Panc1 (cell line): ENCODE data around the gene LRP1B. TPM values are rescaled to one million over a fixed set of nuclear protein-coding genes. Genes with fewer than 3 reads are reported as not detected.

ENCODE experiments used
- ATAC-seq: fragments of 200-7000 bp; cut with Tn5 transposase; 2 replicates; pipeline ENCODE4 v1.9.1; 2020; ENCODE audit warnings: mild to moderate bottlenecking, moderate library complexity
- BruUV-seq: library from RNA; stranded (reverse); fragments of 400-500 nt; replicated peaks from 2 replicates; lab custom pipeline; 2021; lab: Mats Ljungman, UMichigan
- CTCF ChIA-PET: fragments of 300-600 bp; sonication (Branson Sonifier 250); formaldehyde crosslinking; loops from one replicate; lab custom pipeline; 2022; ENCODE audit warnings: antibody characterized with exemption; lab: Charles Lee
- POLR2A ChIA-PET: fragments of 300-600 bp; sonication (Branson Sonifier 250); formaldehyde crosslinking; loops from one replicate; lab custom pipeline; 2022; ENCODE audit warnings: antibody characterized with exemption; lab: Charles Lee
- DNase-seq: peaks from one replicate; pipeline ENCODE4 v3.0.0-alpha.2; 2010; ENCODE audit warnings: low read depth, low spot score
- H3K27ac ChIP-seq: 2 replicates; pipeline ENCODE4 v1.5.1; 2011; ENCODE audit warnings: mild to moderate bottlenecking, low read length, inconsistent platforms
- H3K27me3 ChIP-seq: fragments of 200-500 bp; sonication (Bioruptor generic); 2 replicates; pipeline ENCODE4 v1.6.0; 2014; ENCODE audit warnings: low read length, inconsistent platforms; ENCODE audit not compliant: control insufficient read depth, insufficient read depth
- H3K36me3 ChIP-seq: fragments of 200-500 bp; sonication (Bioruptor generic); 2 replicates; pipeline ENCODE4 v1.5.1; 2014; ENCODE audit warnings: inconsistent platforms, mild to moderate bottlenecking, low read length, moderate library complexity; ENCODE audit not compliant: control insufficient read depth, insufficient read depth
- H3K4me1 ChIP-seq: 2 replicates; pipeline ENCODE4 v1.5.1; 2011; ENCODE audit warnings: inconsistent platforms, mild to moderate bottlenecking, low read length, moderate library complexity; ENCODE audit not compliant: control insufficient read depth, insufficient read depth
- H3K4me3 ChIP-seq, 2 experiments: 2 replicates each; pipeline ENCODE4 v1.5.1; 2011 to 2012; ENCODE audit warnings: low read depth in 2 of 2, low read length in 2 of 2, mild to moderate bottlenecking in 2 of 2, inconsistent platforms in 1 of 2, moderate library complexity in 1 of 2
- H3K9me3 ChIP-seq: fragments of 200-500 bp; sonication (Bioruptor generic); 2 replicates; pipeline ENCODE4 v1.5.1; 2014; ENCODE audit warnings: low read depth, mild to moderate bottlenecking, inconsistent platforms, low read length, moderate library complexity; ENCODE audit not compliant: control insufficient read depth, insufficient read depth
- POLR2AphosphoS5 ChIP-seq: IDR thresholded peaks from 2 replicates; pipeline ENCODE4 v1.6.1; 2012; ENCODE audit warnings: mild to moderate bottlenecking, low read depth, low read length, moderate library complexity
- SIN3A ChIP-seq: IDR thresholded peaks from 2 replicates; pipeline ENCODE4 v1.6.1; 2012; ENCODE audit warnings: low read depth, mild to moderate bottlenecking, low read length, moderate library complexity, borderline replicate concordance; ENCODE audit not compliant: insufficient read depth
- TCF7L2 ChIP-seq: IDR thresholded peaks from 2 replicates; pipeline ENCODE4 v1.6.1; 2011; ENCODE audit warnings: mild to moderate bottlenecking, low read depth, low read length, inconsistent platforms
- in situ Hi-C: cut with HindIII; loops from 2 replicates; pipeline ENCODE4 v1.10.0; 2016; ENCODE audit warnings: low sequenced_read_pairs, low pct_unique_long_range_greater_than_20kb
- intact Hi-C: fragments of 100-400 bp; cut with micrococcal nuclease; formaldehyde crosslinking; loops from one replicate; pipeline ENCODE4 v1.10.0; 2022; ENCODE audit not compliant: unreplicated experiment
- total RNA-seq: library from RNA; stranded (reverse); gene quantifications from one replicate; pipeline ENCODE4 v1.2.1, GENCODE V29; 2021; ENCODE audit not compliant: unreplicated experiment
- TF ChIP-seq, protein P1 (sequence below): fragments of 450-650 bp; IDR thresholded peaks from 2 replicates; pipeline ENCODE4 v1.5.1; 2017; ENCODE audit warnings: mild to moderate bottlenecking
- TF ChIP-seq, protein P2 (sequence below), 2 experiments: IDR thresholded peaks; 2 replicates each; pipeline ENCODE4 v1.6.1; 2011 to 2012; ENCODE audit warnings: low read depth in 2 of 2, control low read depth in 1 of 2, low read length in 1 of 2, mild to moderate bottlenecking in 1 of 2, moderate library complexity in 1 of 2; ENCODE audit not compliant: insufficient read depth in 1 of 2

LRP1B gene
- total RNA-seq, 1 experiment from 2014 or later: 0.54 TPM

DNA sequence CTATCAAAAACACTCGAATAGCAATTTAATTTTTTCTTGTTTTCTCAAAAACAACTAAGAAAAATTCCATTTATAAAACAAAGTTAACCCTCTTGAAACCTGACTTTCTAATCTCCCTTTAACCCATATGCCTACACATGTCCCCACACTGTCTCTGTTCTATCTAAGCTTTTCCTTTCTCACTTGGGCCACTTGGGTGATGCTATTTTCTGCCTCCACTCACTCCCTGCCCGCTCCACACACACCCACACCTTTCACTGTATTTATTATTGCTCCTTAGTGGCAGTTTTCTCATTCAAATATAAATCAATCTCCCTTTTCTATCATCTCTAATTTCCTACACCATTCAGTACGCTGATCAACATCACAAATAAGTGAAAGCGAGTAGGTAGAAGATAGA lies 531.1 kb downstream of the LRP1B start:
- ChIA-PET POLR2A (no interaction called here), CTCF (no interaction called here)
- BruUV-seq: no TSS peak
- TF ChIP-seq, protein P1, sequence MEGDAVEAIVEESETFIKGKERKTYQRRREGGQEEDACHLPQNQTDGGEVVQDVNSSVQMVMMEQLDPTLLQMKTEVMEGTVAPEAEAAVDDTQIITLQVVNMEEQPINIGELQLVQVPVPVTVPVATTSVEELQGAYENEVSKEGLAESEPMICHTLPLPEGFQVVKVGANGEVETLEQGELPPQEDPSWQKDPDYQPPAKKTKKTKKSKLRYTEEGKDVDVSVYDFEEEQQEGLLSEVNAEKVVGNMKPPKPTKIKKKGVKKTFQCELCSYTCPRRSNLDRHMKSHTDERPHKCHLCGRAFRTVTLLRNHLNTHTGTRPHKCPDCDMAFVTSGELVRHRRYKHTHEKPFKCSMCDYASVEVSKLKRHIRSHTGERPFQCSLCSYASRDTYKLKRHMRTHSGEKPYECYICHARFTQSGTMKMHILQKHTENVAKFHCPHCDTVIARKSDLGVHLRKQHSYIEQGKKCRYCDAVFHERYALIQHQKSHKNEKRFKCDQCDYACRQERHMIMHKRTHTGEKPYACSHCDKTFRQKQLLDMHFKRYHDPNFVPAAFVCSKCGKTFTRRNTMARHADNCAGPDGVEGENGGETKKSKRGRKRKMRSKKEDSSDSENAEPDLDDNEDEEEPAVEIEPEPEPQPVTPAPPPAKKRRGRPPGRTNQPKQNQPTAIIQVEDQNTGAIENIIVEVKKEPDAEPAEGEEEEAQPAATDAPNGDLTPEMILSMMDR: no peak
- TF ChIP-seq POLR2AphosphoS5 (no peak), TCF7L2 (no peak), SIN3A (no peak)
- TF ChIP-seq, protein P2, sequence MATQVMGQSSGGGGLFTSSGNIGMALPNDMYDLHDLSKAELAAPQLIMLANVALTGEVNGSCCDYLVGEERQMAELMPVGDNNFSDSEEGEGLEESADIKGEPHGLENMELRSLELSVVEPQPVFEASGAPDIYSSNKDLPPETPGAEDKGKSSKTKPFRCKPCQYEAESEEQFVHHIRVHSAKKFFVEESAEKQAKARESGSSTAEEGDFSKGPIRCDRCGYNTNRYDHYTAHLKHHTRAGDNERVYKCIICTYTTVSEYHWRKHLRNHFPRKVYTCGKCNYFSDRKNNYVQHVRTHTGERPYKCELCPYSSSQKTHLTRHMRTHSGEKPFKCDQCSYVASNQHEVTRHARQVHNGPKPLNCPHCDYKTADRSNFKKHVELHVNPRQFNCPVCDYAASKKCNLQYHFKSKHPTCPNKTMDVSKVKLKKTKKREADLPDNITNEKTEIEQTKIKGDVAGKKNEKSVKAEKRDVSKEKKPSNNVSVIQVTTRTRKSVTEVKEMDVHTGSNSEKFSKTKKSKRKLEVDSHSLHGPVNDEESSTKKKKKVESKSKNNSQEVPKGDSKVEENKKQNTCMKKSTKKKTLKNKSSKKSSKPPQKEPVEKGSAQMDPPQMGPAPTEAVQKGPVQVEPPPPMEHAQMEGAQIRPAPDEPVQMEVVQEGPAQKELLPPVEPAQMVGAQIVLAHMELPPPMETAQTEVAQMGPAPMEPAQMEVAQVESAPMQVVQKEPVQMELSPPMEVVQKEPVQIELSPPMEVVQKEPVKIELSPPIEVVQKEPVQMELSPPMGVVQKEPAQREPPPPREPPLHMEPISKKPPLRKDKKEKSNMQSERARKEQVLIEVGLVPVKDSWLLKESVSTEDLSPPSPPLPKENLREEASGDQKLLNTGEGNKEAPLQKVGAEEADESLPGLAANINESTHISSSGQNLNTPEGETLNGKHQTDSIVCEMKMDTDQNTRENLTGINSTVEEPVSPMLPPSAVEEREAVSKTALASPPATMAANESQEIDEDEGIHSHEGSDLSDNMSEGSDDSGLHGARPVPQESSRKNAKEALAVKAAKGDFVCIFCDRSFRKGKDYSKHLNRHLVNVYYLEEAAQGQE (IDR thresholded peaks at IDR 0.05; ENCODE audit: insufficient read depth in 1 of 2, low read depth in 2 of 2, low read length in 1 of 2): no peak
- intact Hi-C loops (no loop called here), in situ Hi-C loops (no loop called here)
- ATAC-seq: no peak
- H3K4me3 ChIP-seq: no peak overlapping the region
- H3K36me3 ChIP-seq: no peaks in the 10 kb centered on the region
- no peaks in the 10 kb centered on the region for H3K9me3 ChIP-seq
- H3K27ac ChIP-seq: no peak overlapping the region
- H3K4me1 ChIP-seq: no peaks in the 10 kb centered on the region
- no peaks in the 10 kb centered on the region for H3K27me3 ChIP-seq
- DNase-seq: no peak

GRCh38 chr2:141598982-141599381 lies 531.8 kb downstream of the LRP1B start:
- POLR2A ChIA-PET: no interaction called here
- no peaks in the 10 kb centered on the region for H3K9me3 ChIP-seq
- H3K27ac ChIP-seq: no peak overlapping the region
- H3K4me3 ChIP-seq: no peak overlapping the region
- in situ Hi-C loops: no loop called here
- no peak for DNase-seq
- no peaks in the 10 kb centered on the region for H3K4me1 ChIP-seq
- ATAC-seq: no peak
- TF ChIP-seq, protein P2 (IDR thresholded peaks at IDR 0.05; ENCODE audit: insufficient read depth in 1 of 2, low read depth in 2 of 2, low read length in 1 of 2): no peak
- no peak for TF ChIP-seq TCF7L2
- no peak for TF ChIP-seq SIN3A
- TF ChIP-seq, protein P1: no peak
- TF ChIP-seq POLR2AphosphoS5: no peak
- H3K27me3 ChIP-seq: no peaks in the 10 kb centered on the region
- CTCF ChIA-PET: no interaction called here
- no TSS peak for BruUV-seq
- intact Hi-C loops: no loop called here
- no peaks in the 10 kb centered on the region for H3K36me3 ChIP-seq
